ENCODE results near the gene NCSTN. TPM values are rescaled to one million over a fixed set of nuclear protein-coding genes. Genes with fewer than 3 reads are reported as not detected.

NCSTN gene
- total RNA-seq, 1 donor from 2014 or later, result 50.6 TPM

DNA sequence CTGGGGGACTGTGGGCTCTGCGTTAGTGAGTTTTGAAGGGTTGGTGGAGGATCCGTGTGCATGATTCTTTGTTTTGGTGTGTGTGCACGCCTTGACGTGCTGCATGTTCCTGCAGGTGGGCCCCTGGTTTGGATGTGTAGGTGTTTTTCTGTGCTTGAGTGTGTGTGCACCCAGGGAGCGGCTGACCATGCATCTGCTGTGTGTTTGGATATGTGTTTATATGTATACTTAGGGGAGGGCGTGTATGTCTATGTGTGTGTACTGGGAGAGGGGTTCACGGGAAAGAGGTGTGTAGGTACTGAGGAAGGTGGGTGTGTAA, 58.3 kb downstream of the NCSTN start:
- Histone ChIP-seq H3K4me3 (peak overlapping the region; percentile 69 to 75), H3K4me1 (peaks cover 24% of the 10 kb centered on the region), H3K27ac (peak overlapping the region; percentile 88), H3K9me3 (no peaks in the 10 kb centered on the region), H3K27me3 (no peaks in the 10 kb centered on the region), H3K36me3 (no peaks in the 10 kb centered on the region)
- peak in 1 of 2 donors; percentile 74 for DNase-seq (ENCODE audit: extremely low spot score in 2 of 2)
- intact Hi-C loops (cut with DNase I), result no loop called here
- TF ChIP-seq POLR2A (IDR thresholded peaks at IDR 0.05) (no peak), POLR2AphosphoS5 (IDR thresholded peaks at IDR 0.05; ENCODE audit: insufficient read depth in 1 of 2, low read depth in 1 of 2) (no peak)
- TF ChIP-seq, protein P1, sequence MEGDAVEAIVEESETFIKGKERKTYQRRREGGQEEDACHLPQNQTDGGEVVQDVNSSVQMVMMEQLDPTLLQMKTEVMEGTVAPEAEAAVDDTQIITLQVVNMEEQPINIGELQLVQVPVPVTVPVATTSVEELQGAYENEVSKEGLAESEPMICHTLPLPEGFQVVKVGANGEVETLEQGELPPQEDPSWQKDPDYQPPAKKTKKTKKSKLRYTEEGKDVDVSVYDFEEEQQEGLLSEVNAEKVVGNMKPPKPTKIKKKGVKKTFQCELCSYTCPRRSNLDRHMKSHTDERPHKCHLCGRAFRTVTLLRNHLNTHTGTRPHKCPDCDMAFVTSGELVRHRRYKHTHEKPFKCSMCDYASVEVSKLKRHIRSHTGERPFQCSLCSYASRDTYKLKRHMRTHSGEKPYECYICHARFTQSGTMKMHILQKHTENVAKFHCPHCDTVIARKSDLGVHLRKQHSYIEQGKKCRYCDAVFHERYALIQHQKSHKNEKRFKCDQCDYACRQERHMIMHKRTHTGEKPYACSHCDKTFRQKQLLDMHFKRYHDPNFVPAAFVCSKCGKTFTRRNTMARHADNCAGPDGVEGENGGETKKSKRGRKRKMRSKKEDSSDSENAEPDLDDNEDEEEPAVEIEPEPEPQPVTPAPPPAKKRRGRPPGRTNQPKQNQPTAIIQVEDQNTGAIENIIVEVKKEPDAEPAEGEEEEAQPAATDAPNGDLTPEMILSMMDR (IDR thresholded peaks at IDR 0.05), result no peak

DNA sequence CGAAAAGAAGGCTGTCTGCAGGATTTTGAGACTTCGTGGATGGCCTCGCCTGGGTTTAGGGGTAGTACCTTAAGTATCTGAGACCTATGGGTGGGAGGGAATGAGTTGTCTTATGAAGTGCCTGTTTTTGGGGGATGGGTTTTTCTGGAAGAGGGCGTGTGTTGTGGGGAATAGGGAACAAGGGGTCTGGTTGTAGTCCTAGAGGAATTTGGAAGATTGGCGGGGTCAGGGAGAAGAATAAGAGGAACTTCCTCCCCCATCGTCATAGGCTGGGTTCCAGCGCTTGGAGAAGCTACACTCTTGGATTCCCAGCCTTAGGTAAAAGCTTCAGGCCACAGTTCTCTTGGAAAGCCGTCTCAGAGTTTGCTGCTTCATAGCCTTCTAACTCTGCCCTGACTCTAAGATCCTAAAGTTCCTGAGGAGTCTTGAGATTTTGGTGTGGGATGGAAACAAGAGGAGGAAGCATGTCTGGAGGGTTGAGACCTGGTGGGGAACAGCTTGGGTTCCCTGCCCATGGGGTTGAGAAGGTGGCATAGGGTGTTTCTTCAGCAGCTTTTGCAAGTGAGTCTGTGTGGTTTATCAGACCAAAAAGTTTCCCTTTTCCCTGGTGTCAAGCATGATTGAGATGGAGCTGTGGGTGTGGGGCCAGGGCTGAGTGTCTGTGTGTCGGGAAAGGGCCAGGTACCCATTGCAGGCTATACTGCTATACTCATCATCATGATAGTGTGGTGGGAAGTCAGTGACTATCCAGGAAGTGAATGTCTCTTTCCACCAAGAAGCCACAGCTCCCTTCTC, 59.0 kb downstream of the NCSTN start:
- intact Hi-C loops (cut with DNase I), result no loop called here
- DNase-seq (ENCODE audit: extremely low spot score in 2 of 2), result peak in 1 of 2 donors; percentile 82
- Histone ChIP-seq H3K27ac (no peak overlapping the region), H3K4me1 (peaks cover 28% of the 10 kb centered on the region), H3K27me3 (no peaks in the 10 kb centered on the region), H3K4me3 (peak overlapping the region; percentile 69 to 75), H3K9me3 (no peaks in the 10 kb centered on the region), H3K36me3 (no peaks in the 10 kb centered on the region)
- TF ChIP-seq POLR2A (IDR thresholded peaks at IDR 0.05) (no peak), POLR2AphosphoS5 (IDR thresholded peaks at IDR 0.05; ENCODE audit: insufficient read depth in 1 of 2, low read depth in 1 of 2) (no peak)
- TF ChIP-seq, protein P1 (IDR thresholded peaks at IDR 0.05), result no peak

DNA sequence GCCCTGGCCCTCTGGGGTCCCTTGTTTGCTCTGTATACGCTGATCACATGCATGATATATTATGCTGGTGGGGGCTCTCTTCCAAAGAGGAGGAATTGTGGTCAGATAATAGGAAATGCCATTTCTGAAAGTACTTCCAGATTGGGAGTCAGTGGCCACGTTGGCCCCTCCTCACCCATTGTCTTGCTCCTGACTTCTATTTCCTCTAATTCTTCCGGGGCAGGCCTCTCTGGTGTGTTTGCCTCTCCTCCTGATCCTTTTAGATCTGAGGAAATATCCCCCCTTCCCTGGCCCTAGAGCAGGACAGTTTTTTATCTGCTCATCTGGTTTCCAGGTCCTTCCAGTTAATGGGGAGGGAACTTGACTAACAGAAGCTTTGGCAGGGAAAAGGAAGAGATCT, 60.1 kb downstream of the NCSTN start:
- TF ChIP-seq POLR2A (IDR thresholded peaks at IDR 0.05) (no peak), POLR2AphosphoS5 (IDR thresholded peaks at IDR 0.05; ENCODE audit: insufficient read depth in 1 of 2, low read depth in 1 of 2) (no peak)
- TF ChIP-seq, protein P1 (IDR thresholded peaks at IDR 0.05), result no peak
- H3K27me3 ChIP-seq, result no peaks in the 10 kb centered on the region
- intact Hi-C loops (cut with DNase I), result no loop called here
- no peaks in the 10 kb centered on the region for H3K36me3 ChIP-seq
- DNase-seq (ENCODE audit: extremely low spot score in 2 of 2), result no peak
- no peaks in the 10 kb centered on the region for H3K9me3 ChIP-seq
- no peak overlapping the region for H3K27ac ChIP-seq
- no peak overlapping the region for H3K4me3 ChIP-seq
- H3K4me1 ChIP-seq, result peaks cover 28% of the 10 kb centered on the region

DNA sequence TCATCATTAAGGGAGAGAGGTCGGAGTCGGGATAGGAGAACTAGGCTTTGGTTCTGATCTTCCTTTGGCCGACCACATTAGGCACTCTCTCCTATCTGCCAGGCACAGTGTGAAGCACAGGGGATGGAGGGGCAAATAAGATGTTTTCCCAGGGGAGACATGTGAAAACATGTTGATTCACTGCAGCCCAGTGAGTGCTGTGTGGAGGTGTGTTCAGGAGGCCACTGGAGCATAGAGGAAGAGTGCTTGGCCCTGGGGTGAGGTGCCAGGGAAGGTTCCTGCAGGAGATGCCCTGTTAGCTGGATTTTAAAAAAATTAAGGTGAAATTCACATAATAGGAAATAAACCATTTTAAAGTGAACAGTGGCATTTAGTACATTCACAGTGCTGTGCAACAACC, 60.9 kb downstream of the NCSTN start:
- H3K4me3 ChIP-seq, result no peak overlapping the region
- TF ChIP-seq POLR2A (IDR thresholded peaks at IDR 0.05) (no peak), POLR2AphosphoS5 (IDR thresholded peaks at IDR 0.05; ENCODE audit: insufficient read depth in 1 of 2, low read depth in 1 of 2) (no peak)
- TF ChIP-seq, protein P1 (IDR thresholded peaks at IDR 0.05), result no peak
- intact Hi-C loops (cut with DNase I), result no loop called here
- H3K4me1 ChIP-seq, result peaks cover 28% of the 10 kb centered on the region
- no peaks in the 10 kb centered on the region for H3K27me3 ChIP-seq
- no peaks in the 10 kb centered on the region for H3K9me3 ChIP-seq
- no peak overlapping the region for H3K27ac ChIP-seq
- DNase-seq (ENCODE audit: extremely low spot score in 2 of 2), result peak in 1 of 2 donors; percentile 64
- no peaks in the 10 kb centered on the region for H3K36me3 ChIP-seq

DNA sequence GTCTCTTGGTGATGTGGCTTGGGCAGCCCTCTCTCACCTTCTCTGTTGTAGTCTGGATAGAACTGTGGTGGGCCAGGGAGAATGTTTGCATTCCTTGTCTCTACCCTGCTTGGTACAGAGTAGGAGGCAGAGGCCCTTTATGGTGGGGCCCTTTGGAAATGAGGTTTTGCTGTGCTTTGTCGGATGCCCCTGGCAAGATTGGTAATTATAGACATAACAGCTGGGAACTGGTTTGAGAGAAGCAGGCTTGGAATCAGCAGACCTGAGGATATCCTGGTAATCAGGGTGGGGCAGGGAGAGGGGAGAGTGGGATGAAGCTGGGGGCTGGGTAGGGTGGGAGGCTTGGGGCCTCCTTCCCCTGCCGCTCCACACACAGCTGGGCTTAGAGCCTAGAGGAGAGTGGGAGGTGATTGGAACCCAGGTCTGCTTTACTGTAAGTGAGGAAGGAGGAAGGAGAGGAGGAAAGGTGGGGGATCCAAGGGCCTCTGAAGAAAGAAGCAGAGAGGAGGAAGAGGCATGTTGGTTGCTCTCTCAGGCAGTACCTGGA, 62.2 kb downstream of the NCSTN start:
- DNase-seq (ENCODE audit: extremely low spot score in 2 of 2), result peak in 1 of 2 donors; percentile 77
- Histone ChIP-seq H3K36me3 (no peaks in the 10 kb centered on the region), H3K9me3 (no peaks in the 10 kb centered on the region), H3K27ac (no peak overlapping the region), H3K27me3 (no peaks in the 10 kb centered on the region), H3K4me1 (peaks cover 36% of the 10 kb centered on the region), H3K4me3 (no peak overlapping the region)
- TF ChIP-seq POLR2AphosphoS5 (IDR thresholded peaks at IDR 0.05; ENCODE audit: insufficient read depth in 1 of 2, low read depth in 1 of 2) (no peak), POLR2A (IDR thresholded peaks at IDR 0.05) (no peak)
- TF ChIP-seq, protein P1 (IDR thresholded peaks at IDR 0.05), result no peak
- intact Hi-C loops (cut with DNase I), result no loop called here
